Activated gamma-delta T cell (primary cell): ENCODE measurements around the gene CNTNAP2.

Experiments used
- DNase-seq: peaks from one replicate; lab custom pipeline; 2025; lab: John Stamatoyannopoulos, UW

Gene CNTNAP2

DNA sequence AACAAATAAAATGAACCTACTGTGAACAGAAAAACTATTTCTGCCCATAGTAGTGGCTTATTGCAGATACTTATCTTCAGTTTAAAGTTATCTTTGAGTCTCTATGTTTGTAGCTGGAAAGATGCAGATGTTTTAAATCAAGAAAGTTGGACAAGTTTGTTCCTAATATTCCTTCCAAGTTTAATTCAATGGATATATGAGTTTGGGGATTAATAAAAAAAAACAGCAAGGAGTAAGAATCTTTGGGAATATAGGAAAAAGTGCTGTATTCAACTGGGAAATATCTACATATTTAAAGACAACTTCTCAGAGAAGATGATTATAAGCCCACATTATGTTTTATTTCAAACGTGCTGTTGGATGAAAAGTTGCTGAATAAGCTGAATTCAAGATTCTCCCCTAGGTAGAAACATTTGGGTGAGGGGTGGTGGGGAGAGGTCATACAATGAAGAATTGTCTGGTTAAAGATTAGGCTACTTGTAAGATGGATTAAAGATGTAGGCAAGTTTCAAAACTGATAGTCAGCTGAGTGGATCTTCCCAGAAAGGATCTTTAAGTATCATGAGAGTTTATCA is 1135.2 kb downstream of the CNTNAP2 start:
- no peak for DNase-seq

- no peak for DNase-seq
Measured at GRCh38 chr7:147261693-147262092, 1145.1 kb downstream of the CNTNAP2 start.

- no peak for DNase-seq
Measured at GRCh38 chr7:147265528-147265927, 1148.9 kb downstream of the CNTNAP2 start.

DNA sequence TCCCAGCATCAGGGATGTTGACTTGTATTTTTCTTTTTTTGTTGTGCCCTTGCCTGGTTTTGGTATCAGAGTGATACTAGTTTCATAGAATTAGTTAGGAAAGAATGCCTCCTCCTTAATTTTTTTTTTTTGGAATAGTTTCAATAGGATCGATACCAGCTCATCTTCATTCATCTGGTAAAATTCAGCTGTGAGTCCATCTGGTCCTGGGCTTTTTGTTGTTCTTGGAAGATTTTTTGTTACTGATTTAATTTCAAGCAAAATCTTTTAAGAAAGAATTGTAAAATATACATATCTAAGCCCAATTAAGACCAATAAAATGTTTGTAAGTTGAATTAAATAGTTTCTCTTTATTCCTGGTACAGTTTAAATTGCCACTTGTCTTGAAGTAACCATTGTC is 1159.5 kb downstream of the CNTNAP2 start:
- DNase-seq: no peak

DNA sequence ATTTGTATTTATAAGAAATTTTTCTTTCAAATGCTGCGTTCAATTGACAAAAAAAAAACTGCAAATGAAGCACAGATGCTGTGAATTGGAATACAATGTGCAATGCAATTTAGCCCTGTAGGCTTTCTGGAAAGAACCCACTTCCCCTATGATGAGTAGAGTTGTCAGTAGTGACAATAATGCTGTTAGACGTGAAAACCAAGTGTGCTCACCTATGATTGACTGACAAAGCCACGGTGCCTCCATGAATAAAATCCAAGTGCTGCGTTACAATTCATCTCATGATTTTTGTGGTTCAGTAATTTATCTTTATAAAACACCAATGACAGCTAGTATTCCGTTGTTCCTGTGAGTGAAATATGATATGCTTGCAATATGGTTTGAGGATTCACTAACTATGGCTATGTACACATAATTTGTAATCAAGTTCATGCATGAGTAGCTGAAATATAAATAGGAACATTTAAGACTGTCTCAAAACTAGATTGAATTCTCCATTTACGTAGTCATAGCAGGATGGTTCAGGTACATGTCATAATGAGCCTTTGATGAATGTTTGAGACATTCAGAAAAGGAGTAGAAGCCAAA is 1160.3 kb downstream of the CNTNAP2 start:
- DNase-seq: no peak

GRCh38 chr7:147279514-147279913 is 1162.9 kb downstream of the CNTNAP2 start:
- no peak for DNase-seq

- no peak for DNase-seq
Measured at GRCh38 chr7:147279964-147280374, 1163.4 kb downstream of the CNTNAP2 start.

- no peak for DNase-seq
Measured at GRCh38 chr7:147282204-147282603, 1165.6 kb downstream of the CNTNAP2 start.

GRCh38 chr7:147296201-147296600 is 1179.6 kb downstream of the CNTNAP2 start:
- no peak for DNase-seq

DNA sequence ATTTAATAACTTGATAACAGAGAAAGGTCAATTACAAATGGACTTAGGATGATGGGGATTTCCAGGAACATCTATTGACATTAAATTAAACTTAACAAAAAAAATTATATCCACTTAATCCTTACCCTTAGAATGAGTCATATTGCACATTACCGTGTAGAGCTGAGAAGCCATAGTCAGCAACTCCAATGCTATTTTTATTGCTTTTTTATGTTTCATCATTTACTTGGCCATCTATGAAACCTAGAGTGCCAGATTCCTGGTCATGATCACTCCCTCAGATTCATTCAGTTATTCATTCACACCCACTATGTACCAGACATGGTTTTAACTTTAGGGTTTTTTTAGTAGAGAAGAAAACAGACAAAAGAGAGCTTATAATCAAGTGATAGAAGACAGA is 1180.4 kb downstream of the CNTNAP2 start:
- DNase-seq: no peak

GRCh38 chr7:147298611-147299043 is 1182.0 kb downstream of the CNTNAP2 start:
- DNase-seq: no peak

- no peak for DNase-seq
Measured at GRCh38 chr7:147300293-147300692, 1183.7 kb downstream of the CNTNAP2 start.

GRCh38 chr7:147304376-147304775 is 1187.8 kb downstream of the CNTNAP2 start:
- DNase-seq: no peak

DNA sequence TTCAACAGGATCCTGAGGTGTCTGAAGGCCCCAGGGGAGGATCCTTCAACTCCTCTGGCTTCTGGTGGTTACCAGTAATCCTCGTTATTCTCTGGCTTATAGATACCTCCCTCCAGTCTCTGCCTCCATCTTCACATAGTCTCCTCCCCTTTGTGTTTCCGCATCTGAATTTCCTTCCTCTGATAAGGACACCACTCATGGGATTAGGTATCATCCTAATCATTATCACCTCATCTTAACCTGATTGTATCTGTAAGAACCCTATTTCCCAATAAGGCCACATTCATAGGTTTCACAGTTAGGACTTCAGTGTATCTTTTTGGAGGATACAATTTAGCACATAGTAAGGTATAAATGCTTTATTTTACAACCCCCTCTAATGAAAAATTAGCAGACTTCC is 1189.2 kb downstream of the CNTNAP2 start:
- no peak for DNase-seq

GRCh38 chr7:147308539-147308938 is 1191.9 kb downstream of the CNTNAP2 start:
- DNase-seq: no peak

DNA sequence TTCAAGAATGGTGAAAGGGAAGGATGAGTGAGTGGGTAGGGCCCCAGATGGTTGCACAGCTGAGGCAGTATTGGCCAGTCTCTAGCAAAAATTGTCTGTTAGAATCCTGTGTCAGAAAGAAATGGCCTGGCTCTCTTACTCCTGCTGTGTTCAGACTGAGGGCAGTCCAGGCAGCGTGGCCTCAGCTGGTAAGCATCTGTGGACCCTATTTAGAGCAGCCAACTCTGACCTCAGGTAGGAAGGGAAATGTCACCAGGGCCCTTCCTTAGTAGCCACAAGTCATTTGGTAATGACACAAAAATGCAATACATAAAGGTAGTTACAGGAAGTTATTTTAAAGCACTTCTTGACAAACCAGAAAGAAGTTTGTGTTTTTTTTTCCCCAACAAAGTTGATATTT is 1194.7 kb downstream of the CNTNAP2 start:
- no peak for DNase-seq

DNA sequence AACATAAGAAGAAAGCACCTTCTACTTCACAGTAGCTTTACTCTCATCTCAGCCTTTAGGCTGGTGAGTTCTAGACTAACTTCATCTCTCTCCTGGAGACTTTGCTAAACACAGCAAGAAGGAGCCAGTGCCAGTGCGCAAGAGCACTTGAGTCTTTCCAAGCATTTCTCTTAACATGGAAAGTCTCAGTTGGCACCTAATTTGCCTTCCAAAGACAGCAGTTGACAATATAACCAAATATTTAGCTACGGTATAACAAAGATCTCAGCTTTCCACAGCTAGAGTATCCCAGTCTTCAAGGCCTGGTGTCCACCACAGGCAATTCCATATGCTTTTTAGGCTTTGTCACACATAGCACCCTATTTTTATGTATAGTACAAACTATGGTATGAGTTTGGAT is 1204.9 kb downstream of the CNTNAP2 start:
- no peak for DNase-seq

DNA sequence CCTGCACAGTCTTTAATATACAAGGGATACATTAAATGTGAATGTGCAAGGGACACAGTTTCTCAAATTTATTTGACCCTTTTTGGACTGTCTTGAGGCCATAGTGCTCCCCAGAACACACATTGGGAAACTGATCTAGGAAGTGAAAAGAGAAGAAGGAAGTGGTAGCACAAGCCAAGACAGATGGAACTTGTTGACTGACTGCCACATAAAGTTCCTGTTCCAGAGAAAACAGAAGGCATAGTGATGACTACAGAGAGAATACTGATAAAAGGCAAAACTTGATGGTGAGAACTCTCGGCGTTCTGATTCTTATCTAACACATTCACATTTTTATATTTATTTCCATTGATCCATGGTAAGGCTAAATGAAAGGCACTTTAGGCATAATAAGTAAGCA is 1216.4 kb downstream of the CNTNAP2 start:
- no peak for DNase-seq

- no peak for DNase-seq
Measured at GRCh38 chr7:147363101-147363500, 1246.5 kb downstream of the CNTNAP2 start.

DNA sequence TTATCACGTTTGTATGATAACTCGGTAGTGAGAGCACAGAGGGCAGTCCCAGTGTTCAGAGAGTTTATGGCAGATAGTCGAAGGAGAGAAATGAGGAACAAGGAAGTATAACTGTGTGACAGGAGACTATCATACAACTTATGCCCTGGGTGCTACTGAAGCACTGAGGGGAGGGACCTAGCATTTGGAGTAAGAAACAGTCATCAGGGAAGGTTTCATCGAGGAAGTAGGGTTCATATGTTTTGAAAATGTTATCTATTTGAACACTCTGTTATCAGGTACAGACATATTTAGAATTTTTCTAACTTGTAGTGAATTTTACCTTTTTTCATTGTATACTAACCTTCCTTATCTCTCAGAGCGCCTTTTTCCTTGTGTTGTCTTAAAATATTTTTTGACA is 1259.6 kb downstream of the CNTNAP2 start:
- no peak for DNase-seq

DNA sequence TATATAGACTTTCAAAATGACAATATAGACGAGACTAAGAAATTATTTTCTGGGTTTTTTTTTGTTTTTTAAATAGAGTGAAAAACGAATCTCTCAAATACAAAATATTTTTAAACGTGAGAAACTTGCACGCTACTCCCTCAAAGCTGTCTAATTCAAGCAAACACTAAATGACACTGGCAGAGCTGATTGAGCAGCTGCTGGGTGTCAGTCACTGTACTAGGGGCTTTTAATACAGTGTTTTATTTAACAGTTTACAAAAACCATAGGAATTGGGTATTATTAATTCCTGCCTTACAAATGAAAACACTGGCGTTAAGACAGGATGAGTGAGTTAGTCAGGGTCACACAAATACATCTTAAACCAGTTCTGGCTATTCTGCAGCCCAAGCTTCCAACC is 1264.3 kb downstream of the CNTNAP2 start:
- DNase-seq: no peak

DNA sequence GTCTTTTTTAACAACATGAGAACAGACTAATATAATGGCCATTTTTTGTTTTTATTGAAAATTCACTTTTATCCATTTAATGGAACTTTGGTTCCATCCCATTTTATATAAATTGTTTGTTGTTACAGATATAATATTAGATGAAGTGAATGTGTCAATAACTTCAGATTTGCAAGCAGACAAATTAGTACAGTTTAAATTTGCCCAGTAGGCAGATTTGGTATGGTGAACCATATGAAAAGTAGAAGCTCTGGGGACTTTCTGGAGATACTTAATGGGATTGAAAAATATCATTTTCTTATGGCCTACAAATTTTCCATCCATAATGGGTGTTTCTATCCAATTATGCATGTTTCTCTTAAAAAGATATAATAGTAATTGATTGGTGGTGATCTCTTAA is 1277.7 kb downstream of the CNTNAP2 start:
- no peak for DNase-seq

GRCh38 chr7:147400221-147400689 is 1283.7 kb downstream of the CNTNAP2 start:
- DNase-seq: no peak

DNA sequence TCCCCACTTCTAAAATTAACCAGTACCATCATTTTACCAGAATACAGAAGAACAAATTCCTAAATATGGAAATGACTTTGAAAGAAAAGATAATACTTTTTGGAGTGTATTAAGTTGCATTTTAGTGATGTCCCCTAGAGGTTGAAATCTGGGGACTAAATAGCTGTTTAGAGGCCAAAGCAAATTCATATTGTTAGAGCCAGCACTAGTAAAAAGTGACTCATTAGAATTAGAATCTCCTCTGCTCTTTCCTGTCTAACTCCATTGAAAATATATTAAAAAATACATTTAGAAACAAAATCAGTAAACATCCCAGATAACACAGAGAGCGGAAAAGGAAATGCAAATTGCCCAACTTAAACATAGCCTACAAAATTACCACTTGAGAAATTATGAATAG is 1284.3 kb downstream of the CNTNAP2 start:
- no peak for DNase-seq
